WTC11 (cell line): ENCODE data around the gene NCAPD2. TPM values are rescaled to one million over a fixed set of nuclear protein-coding genes. Genes with fewer than 3 reads are reported as not detected.

Experiments
- ATAC-seq: fragments of 200-7000 bp; cut with Tn5 transposase; 2 replicates; pipeline ENCODE4 v1.10.0; 2021; ENCODE audit warnings: mild to moderate bottlenecking, moderate library complexity
- CTCF ChIA-PET: fragments of 300-600 bp; sonication (Branson Sonifier 250); formaldehyde crosslinking; loops from one replicate; lab custom pipeline; 2021; ENCODE audit warnings: antibody characterized with exemption; lab: Charles Lee
- POLR2A ChIA-PET: fragments of 350-600 bp; sonication (Branson Sonifier 250); formaldehyde crosslinking; loops from one replicate; lab custom pipeline; 2021; ENCODE audit warnings: antibody characterized with exemption; lab: Charles Lee
- DNase-seq: peaks from one replicate; pipeline ENCODE4 v3.0.0; 2021; ENCODE audit warnings: low spot score
- H3K27ac Mint-ChIP-seq: 2 replicates; pipeline ENCODE4 v1.8.0; 2021; ENCODE audit warnings: mixed read lengths
- H3K27me3 Mint-ChIP-seq: 2 replicates; pipeline ENCODE4 v1.8.0; 2021; ENCODE audit warnings: low read depth, mild to moderate bottlenecking, moderate library complexity, mixed read lengths
- H3K36me3 Mint-ChIP-seq: 2 replicates; pipeline ENCODE4 v1.8.0; 2021; ENCODE audit warnings: mixed read lengths
- H3K4me1 Mint-ChIP-seq: 2 replicates; pipeline ENCODE4 v1.8.0; 2022; ENCODE audit warnings: mixed read lengths
- H3K4me3 Mint-ChIP-seq: 2 replicates; pipeline ENCODE4 v1.8.0; 2021; ENCODE audit warnings: mild to moderate bottlenecking, moderate library complexity, mixed read lengths
- H3K9me3 Mint-ChIP-seq: 2 replicates; pipeline ENCODE4 v1.8.0; 2021; ENCODE audit warnings: mixed read lengths
- CREM ChIP-seq: sonication (generic); formaldehyde crosslinking; IDR thresholded peaks from 2 replicates; pipeline ENCODE4 v1.8.1; 2022; ENCODE audit warnings: mild to moderate bottlenecking, missing genetic modification reagents, moderate library complexity
- JUN ChIP-seq: sonication (generic); formaldehyde crosslinking; IDR thresholded peaks from 2 replicates; pipeline ENCODE4 v1.8.0; 2023; ENCODE audit warnings: mild to moderate bottlenecking, missing genetic modification reagents
- NFATC4 ChIP-seq: fragments of 250-450 bp; sonication (Bioruptor Pico); IDR thresholded peaks from 2 replicates; pipeline ENCODE4 v1.9.0; 2021; ENCODE audit warnings: mild to moderate bottlenecking
- RELA ChIP-seq: sonication (generic); formaldehyde crosslinking; IDR thresholded peaks from 2 replicates; pipeline ENCODE4 v1.8.1; 2022; ENCODE audit warnings: missing genetic modification reagents, mild to moderate bottlenecking, borderline replicate concordance
- RORB ChIP-seq: fragments of 250-450 bp; sonication (Bioruptor Pico); IDR thresholded peaks from 2 replicates; pipeline ENCODE4 v1.9.0; 2021; ENCODE audit warnings: mild to moderate bottlenecking
- SOX15 ChIP-seq: fragments of 250-450 bp; sonication (Bioruptor Pico); IDR thresholded peaks from 2 replicates; pipeline ENCODE4 v1.9.0; 2021; ENCODE audit warnings: mild to moderate bottlenecking
- TEAD1 ChIP-seq: sonication (generic); formaldehyde crosslinking; IDR thresholded peaks from 2 replicates; pipeline ENCODE4 v1.8.0; 2022; ENCODE audit warnings: mild to moderate bottlenecking, missing genetic modification reagents
- TEAD4 ChIP-seq: sonication (generic); formaldehyde crosslinking; IDR thresholded peaks from 2 replicates; pipeline ENCODE4 v1.8.0; 2022; ENCODE audit warnings: mild to moderate bottlenecking, missing genetic modification reagents
- ZNF219 ChIP-seq: sonication (generic); formaldehyde crosslinking; IDR thresholded peaks from 2 replicates; pipeline ENCODE4 v1.8.0; 2023; ENCODE audit warnings: missing genetic modification reagents, mild to moderate bottlenecking, borderline replicate concordance
- ZNF232 ChIP-seq: sonication (generic); formaldehyde crosslinking; IDR thresholded peaks from 2 replicates; pipeline ENCODE4 v1.8.0; 2022; ENCODE audit warnings: mild to moderate bottlenecking, missing genetic modification reagents
- ZNF396 ChIP-seq: fragments of 250-450 bp; sonication (Bioruptor Pico); IDR thresholded peaks from 2 replicates; pipeline ENCODE4 v1.8.0; 2021; ENCODE audit warnings: mild to moderate bottlenecking, moderate library complexity, borderline replicate concordance
- ZNF416 ChIP-seq: fragments of 250-450 bp; sonication (Bioruptor Pico); IDR thresholded peaks from 2 replicates; pipeline ENCODE4 v1.9.0; 2021; ENCODE audit warnings: mild to moderate bottlenecking, inconsistent platforms
- ZNF671 ChIP-seq: fragments of 250-450 bp; sonication (Bioruptor Pico); IDR thresholded peaks from 2 replicates; pipeline ENCODE4 v1.8.0; 2021; ENCODE audit warnings: mild to moderate bottlenecking
- total RNA-seq: library from RNA; stranded (reverse); gene quantifications from 3 replicates; pipeline ENCODE4 v1.2.3, GENCODE V29; 2021
- TF ChIP-seq, protein P1 (sequence below): sonication (generic); formaldehyde crosslinking; IDR thresholded peaks from 2 replicates; pipeline ENCODE4 v1.8.1; 2022; ENCODE audit warnings: mild to moderate bottlenecking, missing genetic modification reagents, moderate library complexity, borderline replicate concordance
- TF ChIP-seq, protein P2 (sequence below): sonication (generic); formaldehyde crosslinking; conservative IDR thresholded peaks from 2 replicates; pipeline ENCODE4 v1.8.1; 2022; ENCODE audit warnings: mild to moderate bottlenecking, missing genetic modification reagents
- TF ChIP-seq, protein P3 (sequence below): sonication (generic); formaldehyde crosslinking; IDR thresholded peaks from 2 replicates; pipeline ENCODE4 v1.8.1; 2023; ENCODE audit warnings: mild to moderate bottlenecking, missing genetic modification reagents, moderate library complexity
- TF ChIP-seq, protein P4 (sequence below): sonication (generic); formaldehyde crosslinking; conservative IDR thresholded peaks from 2 replicates; pipeline ENCODE4 v1.8.1; 2023; ENCODE audit warnings: mild to moderate bottlenecking, low read depth, missing genetic modification reagents, moderate library complexity
- TF ChIP-seq, protein P5 (sequence below): fragments of 250-450 bp; sonication (Bioruptor Pico); IDR thresholded peaks from 2 replicates; pipeline ENCODE4 v2.1.2; 2022; ENCODE audit warnings: mild to moderate bottlenecking, moderate library complexity

NCAPD2 gene
- total RNA-seq, 1 experiment from 2014 or later = 141 TPM

- TF ChIP-seq, protein P1, sequence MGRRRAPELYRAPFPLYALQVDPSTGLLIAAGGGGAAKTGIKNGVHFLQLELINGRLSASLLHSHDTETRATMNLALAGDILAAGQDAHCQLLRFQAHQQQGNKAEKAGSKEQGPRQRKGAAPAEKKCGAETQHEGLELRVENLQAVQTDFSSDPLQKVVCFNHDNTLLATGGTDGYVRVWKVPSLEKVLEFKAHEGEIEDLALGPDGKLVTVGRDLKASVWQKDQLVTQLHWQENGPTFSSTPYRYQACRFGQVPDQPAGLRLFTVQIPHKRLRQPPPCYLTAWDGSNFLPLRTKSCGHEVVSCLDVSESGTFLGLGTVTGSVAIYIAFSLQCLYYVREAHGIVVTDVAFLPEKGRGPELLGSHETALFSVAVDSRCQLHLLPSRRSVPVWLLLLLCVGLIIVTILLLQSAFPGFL = no peak
- no peak for TF ChIP-seq NFATC4 (CRISPR knock-in tag)
- TF ChIP-seq JUN (CRISPR knock-in tag) = no peak
- no peak for TF ChIP-seq ZNF232 (CRISPR knock-in tag)
- TF ChIP-seq, all 79 proteins: peak for 0
Observed at GRCh38 chr12:6463216-6463615, 30.7 kb upstream of the NCAPD2 start (continued).

GRCh38 chr12:6463858-6464257 is 30.0 kb upstream of the NCAPD2 start:
- Mint-ChIP-seq H3K9me3 (no peaks in the 10 kb centered on the region), H3K4me1 (peaks cover 9% of the 10 kb centered on the region; the same call in 1 of the 2 replicates), H3K4me3 (no peak overlapping the region)
- peak; percentile 6 for DNase-seq
- POLR2A ChIA-PET = no interaction called here
- ATAC-seq = no peak
- TF ChIP-seq ZNF671 (CRISPR knock-in tag) = no peak
- no peak for TF ChIP-seq RELA (CRISPR knock-in tag)
- TF ChIP-seq SOX15 = no peak
- TF ChIP-seq TEAD4 (CRISPR knock-in tag) = no peak
- no peak for TF ChIP-seq ZNF416 (CRISPR knock-in tag)
- no peak for TF ChIP-seq ZNF219 (CRISPR knock-in tag)
- no peak for TF ChIP-seq TEAD1 (CRISPR knock-in tag)
- TF ChIP-seq, all 79 proteins: peak for 0
- Mint-ChIP-seq H3K27me3 (no peaks in the 10 kb centered on the region), H3K27ac (no peak overlapping the region), H3K36me3 (peaks cover 61% of the 10 kb centered on the region)
- CTCF ChIA-PET = interaction anchor here (1.0 to 3.2 kb wide), 4 partner anchors 40 to 141 kb away, joined by 3 to 59 read pairs (median 4); no protein-coding TSS in a partner anchor

GRCh38 chr12:6464531-6464930 is 29.4 kb upstream of the NCAPD2 start:
- H3K36me3 Mint-ChIP-seq = peaks cover 61% of the 10 kb centered on the region
- ChIA-PET POLR2A (interaction anchor here (0.6 to 1.2 kb wide), 3 partner anchors 30 to 103 kb away, joined by 3 to 4 read pairs (median 3); no protein-coding TSS in a partner anchor), CTCF (interaction anchor here (0.9 to 3.2 kb wide), 15 partner anchors 13 to 380 kb away, joined by 3 to 77 read pairs (median 15); partner anchors contain the start of genes CD27, LTBR and TAPBPL)
- no peak for ATAC-seq
- H3K4me1 Mint-ChIP-seq = peaks cover 15% of the 10 kb centered on the region
- H3K27ac Mint-ChIP-seq = peak overlapping the region; percentile 39
- no peak for DNase-seq
- no peaks in the 10 kb centered on the region for H3K9me3 Mint-ChIP-seq
- no peak overlapping the region for H3K4me3 Mint-ChIP-seq
- TF ChIP-seq ZNF219 (CRISPR knock-in tag) (no peak), CREM (no peak), TEAD1 (CRISPR knock-in tag) (no peak), ZNF396 (CRISPR knock-in tag) (no peak), RORB (CRISPR knock-in tag) (no peak)
- TF ChIP-seq, protein P2, sequence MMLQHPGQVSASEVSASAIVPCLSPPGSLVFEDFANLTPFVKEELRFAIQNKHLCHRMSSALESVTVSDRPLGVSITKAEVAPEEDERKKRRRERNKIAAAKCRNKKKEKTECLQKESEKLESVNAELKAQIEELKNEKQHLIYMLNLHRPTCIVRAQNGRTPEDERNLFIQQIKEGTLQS (CRISPR knock-in tag) = no peak
- TF ChIP-seq, protein P3, sequence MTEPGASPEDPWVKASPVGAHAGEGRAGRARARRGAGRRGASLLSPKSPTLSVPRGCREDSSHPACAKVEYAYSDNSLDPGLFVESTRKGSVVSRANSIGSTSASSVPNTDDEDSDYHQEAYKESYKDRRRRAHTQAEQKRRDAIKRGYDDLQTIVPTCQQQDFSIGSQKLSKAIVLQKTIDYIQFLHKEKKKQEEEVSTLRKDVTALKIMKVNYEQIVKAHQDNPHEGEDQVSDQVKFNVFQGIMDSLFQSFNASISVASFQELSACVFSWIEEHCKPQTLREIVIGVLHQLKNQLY (CRISPR knock-in tag) = no peak
- TF ChIP-seq, protein P4, sequence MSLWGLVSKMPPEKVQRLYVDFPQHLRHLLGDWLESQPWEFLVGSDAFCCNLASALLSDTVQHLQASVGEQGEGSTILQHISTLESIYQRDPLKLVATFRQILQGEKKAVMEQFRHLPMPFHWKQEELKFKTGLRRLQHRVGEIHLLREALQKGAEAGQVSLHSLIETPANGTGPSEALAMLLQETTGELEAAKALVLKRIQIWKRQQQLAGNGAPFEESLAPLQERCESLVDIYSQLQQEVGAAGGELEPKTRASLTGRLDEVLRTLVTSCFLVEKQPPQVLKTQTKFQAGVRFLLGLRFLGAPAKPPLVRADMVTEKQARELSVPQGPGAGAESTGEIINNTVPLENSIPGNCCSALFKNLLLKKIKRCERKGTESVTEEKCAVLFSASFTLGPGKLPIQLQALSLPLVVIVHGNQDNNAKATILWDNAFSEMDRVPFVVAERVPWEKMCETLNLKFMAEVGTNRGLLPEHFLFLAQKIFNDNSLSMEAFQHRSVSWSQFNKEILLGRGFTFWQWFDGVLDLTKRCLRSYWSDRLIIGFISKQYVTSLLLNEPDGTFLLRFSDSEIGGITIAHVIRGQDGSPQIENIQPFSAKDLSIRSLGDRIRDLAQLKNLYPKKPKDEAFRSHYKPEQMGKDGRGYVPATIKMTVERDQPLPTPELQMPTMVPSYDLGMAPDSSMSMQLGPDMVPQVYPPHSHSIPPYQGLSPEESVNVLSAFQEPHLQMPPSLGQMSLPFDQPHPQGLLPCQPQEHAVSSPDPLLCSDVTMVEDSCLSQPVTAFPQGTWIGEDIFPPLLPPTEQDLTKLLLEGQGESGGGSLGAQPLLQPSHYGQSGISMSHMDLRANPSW = no peak
- TF ChIP-seq, protein P5, sequence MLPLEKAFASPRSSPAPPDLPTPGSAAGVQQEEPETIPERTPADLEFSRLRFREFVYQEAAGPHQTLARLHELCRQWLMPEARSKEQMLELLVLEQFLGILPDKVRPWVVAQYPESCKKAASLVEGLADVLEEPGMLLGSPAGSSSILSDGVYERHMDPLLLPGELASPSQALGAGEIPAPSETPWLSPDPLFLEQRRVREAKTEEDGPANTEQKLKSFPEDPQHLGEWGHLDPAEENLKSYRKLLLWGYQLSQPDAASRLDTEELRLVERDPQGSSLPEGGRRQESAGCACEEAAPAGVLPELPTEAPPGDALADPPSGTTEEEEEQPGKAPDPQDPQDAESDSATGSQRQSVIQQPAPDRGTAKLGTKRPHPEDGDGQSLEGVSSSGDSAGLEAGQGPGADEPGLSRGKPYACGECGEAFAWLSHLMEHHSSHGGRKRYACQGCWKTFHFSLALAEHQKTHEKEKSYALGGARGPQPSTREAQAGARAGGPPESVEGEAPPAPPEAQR = no peak
- TF ChIP-seq, all 79 proteins: peak for 0
- peaks cover 4% of the 10 kb centered on the region for H3K27me3 Mint-ChIP-seq
